ENCODE data around the gene C1orf52. TPM values are rescaled to one million over a fixed set of nuclear protein-coding genes. Genes with fewer than 3 reads are reported as not detected.
"Not testable (repeated sequence)": the region's sequence is repeated elsewhere in the genome, so short reads cannot be mapped to it uniquely, and the experiment has no call there.

C1orf52 gene
- total RNA-seq, 1 experiment from 2014 or later: 44.5 TPM

GRCh38 chr1:85262985-85263384, 3.5 kb upstream of the C1orf52 start (continued):
- no peak for TF ChIP-seq IRF2 (CRISPR knock-in tag; IDR thresholded peaks at IDR 0.05; ENCODE audit: borderline replicate concordance, low read depth)
- no peak for TF ChIP-seq OVOL2 (CRISPR knock-in tag; IDR thresholded peaks at IDR 0.05; ENCODE audit: borderline replicate concordance)
- TF ChIP-seq SMAD4 (CRISPR knock-in tag; IDR thresholded peaks at IDR 0.05): no peak
- no peak for TF ChIP-seq TP53 (CRISPR knock-in tag; IDR thresholded peaks at IDR 0.05)
- TF ChIP-seq ZNF219 (CRISPR knock-in tag; IDR thresholded peaks at IDR 0.05; ENCODE audit: borderline replicate concordance): no peak
- no peak for TF ChIP-seq ZBTB21 (CRISPR knock-in tag; IDR thresholded peaks at IDR 0.05; ENCODE audit: borderline replicate concordance)
- no peak for TF ChIP-seq CREM (CRISPR knock-in tag; IDR thresholded peaks at IDR 0.05)

GRCh38 chr1:85259912-85260274, 431 bp upstream of the C1orf52 start:
- Mint-ChIP-seq H3K27ac (no peak overlapping the region), H3K4me1 (peaks cover 23% of the 10 kb centered on the region), H3K27me3 (ENCODE audit: low read depth) (peaks cover 7% of the 10 kb centered on the region), H3K36me3 (peaks cover 71% of the 10 kb centered on the region), H3K9me3 (peaks cover 37% of the 10 kb centered on the region), H3K4me3 (peak overlapping the region; percentile 95)
- POLR2A ChIA-PET: interaction anchor here (0.8 to 2.3 kb wide), 3 partner anchors 16 to 60 kb away, joined by 3 to 15 read pairs (median 6); partner anchors contain the start of gene BCL10
- DNase-seq (ENCODE audit: low spot score) (no peak), ATAC-seq (peak; percentile 8)
- no peak for TF ChIP-seq GABPB1 (CRISPR knock-in tag; IDR thresholded peaks at IDR 0.05)
- TF ChIP-seq ZNF317 (CRISPR knock-in tag; IDR thresholded peaks at IDR 0.05; ENCODE audit: borderline replicate concordance, low read depth): no peak
- TF ChIP-seq, protein P1, sequence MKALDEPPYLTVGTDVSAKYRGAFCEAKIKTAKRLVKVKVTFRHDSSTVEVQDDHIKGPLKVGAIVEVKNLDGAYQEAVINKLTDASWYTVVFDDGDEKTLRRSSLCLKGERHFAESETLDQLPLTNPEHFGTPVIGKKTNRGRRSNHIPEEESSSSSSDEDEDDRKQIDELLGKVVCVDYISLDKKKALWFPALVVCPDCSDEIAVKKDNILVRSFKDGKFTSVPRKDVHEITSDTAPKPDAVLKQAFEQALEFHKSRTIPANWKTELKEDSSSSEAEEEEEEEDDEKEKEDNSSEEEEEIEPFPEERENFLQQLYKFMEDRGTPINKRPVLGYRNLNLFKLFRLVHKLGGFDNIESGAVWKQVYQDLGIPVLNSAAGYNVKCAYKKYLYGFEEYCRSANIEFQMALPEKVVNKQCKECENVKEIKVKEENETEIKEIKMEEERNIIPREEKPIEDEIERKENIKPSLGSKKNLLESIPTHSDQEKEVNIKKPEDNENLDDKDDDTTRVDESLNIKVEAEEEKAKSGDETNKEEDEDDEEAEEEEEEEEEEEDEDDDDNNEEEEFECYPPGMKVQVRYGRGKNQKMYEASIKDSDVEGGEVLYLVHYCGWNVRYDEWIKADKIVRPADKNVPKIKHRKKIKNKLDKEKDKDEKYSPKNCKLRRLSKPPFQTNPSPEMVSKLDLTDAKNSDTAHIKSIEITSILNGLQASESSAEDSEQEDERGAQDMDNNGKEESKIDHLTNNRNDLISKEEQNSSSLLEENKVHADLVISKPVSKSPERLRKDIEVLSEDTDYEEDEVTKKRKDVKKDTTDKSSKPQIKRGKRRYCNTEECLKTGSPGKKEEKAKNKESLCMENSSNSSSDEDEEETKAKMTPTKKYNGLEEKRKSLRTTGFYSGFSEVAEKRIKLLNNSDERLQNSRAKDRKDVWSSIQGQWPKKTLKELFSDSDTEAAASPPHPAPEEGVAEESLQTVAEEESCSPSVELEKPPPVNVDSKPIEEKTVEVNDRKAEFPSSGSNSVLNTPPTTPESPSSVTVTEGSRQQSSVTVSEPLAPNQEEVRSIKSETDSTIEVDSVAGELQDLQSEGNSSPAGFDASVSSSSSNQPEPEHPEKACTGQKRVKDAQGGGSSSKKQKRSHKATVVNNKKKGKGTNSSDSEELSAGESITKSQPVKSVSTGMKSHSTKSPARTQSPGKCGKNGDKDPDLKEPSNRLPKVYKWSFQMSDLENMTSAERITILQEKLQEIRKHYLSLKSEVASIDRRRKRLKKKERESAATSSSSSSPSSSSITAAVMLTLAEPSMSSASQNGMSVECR (CRISPR knock-in tag; IDR thresholded peaks at IDR 0.05; ENCODE audit: borderline replicate concordance): no peak
- TF ChIP-seq KAT7 (CRISPR knock-in tag; IDR thresholded peaks at IDR 0.05; ENCODE audit: borderline replicate concordance): no peak
- no peak for TF ChIP-seq NFATC4 (CRISPR knock-in tag; IDR thresholded peaks at IDR 0.05)
- no peak for TF ChIP-seq ZNF425 (CRISPR knock-in tag; conservative IDR thresholded peaks at IDR 0.05)
- TF ChIP-seq TEAD4 (CRISPR knock-in tag; IDR thresholded peaks at IDR 0.05): no peak
- no peak for TF ChIP-seq CREB1 (CRISPR knock-in tag; IDR thresholded peaks at IDR 0.05)
- no peak for TF ChIP-seq ZNF121 (CRISPR knock-in tag; IDR thresholded peaks at IDR 0.05)
- no peak for TF ChIP-seq ZNF423 (CRISPR knock-in tag; IDR thresholded peaks at IDR 0.05)
- CTCF ChIA-PET: interaction anchor here (0.6 to 3.2 kb wide), 79 partner anchors 9 to 606 kb away, joined by 3 to 83 read pairs (median 4); partner anchors contain the start of genes BCL10, MCOLN3, SYDE2 and ZNHIT6

DNA sequence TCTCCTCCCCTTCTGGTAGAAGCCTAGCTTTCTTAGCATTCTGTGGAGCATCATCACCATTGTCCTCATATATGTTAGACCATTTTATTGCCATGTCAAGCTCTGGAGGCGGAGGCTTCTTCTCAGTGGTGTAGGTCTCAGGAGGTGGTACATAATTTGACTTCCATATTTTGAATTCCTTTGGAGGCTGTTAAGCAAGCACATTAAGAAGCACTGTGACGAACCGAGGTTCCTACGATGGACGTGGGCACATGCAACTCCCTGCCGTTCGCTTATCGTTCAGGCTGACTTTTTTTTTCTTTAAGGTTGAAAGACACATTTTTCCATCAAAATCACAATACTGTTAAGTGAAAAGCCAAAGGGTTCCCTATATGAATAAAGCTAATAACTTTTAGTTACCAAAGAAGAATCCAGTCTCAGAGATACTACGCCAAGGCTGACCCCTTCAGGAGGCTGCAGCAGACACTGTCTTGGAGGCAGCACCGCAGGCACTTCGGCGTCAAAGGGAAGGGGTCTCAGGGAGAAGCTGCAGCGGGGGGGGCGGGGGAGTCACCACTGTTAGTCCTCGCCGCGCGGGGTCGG, 835 bp downstream of the C1orf52 start:
- CTCF ChIA-PET: interaction anchor here (0.6 to 3.2 kb wide), 59 partner anchors 8 to 607 kb away, joined by 3 to 83 read pairs (median 5); partner anchors contain the start of genes BCL10, CCN1, MCOLN3 and SYDE2
- TF ChIP-seq, protein P2, sequence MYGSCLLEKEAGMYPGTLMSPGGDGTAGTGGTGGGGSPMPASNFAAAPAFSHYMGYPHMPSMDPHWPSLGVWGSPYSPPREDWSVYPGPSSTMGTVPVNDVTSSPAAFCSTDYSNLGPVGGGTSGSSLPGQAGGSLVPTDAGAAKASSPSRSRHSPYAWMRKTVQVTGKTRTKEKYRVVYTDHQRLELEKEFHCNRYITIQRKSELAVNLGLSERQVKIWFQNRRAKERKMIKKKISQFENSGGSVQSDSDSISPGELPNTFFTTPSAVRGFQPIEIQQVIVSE (CRISPR knock-in tag; IDR thresholded peaks at IDR 0.05; ENCODE audit: borderline replicate concordance): no peak
- peak overlapping the region; percentile 64; the same call in 1 of the 2 replicates for H3K27ac Mint-ChIP-seq
- POLR2A ChIA-PET: interaction anchor here (0.7 to 2.3 kb wide), 5 partner anchors 17 to 323 kb away, joined by 3 to 15 read pairs (median 5); partner anchors contain the start of gene BCL10
- H3K9me3 Mint-ChIP-seq: peaks cover 32% of the 10 kb centered on the region
- DNase-seq (ENCODE audit: low spot score) (peak; percentile 48), ATAC-seq (peak; percentile 17; the same call in 1 of the 2 replicates)
- H3K4me1 Mint-ChIP-seq: peaks cover 23% of the 10 kb centered on the region
- H3K27me3 Mint-ChIP-seq (ENCODE audit: low read depth): peaks cover 7% of the 10 kb centered on the region
- peak overlapping the region; percentile 95 for H3K4me3 Mint-ChIP-seq
- peaks cover 67% of the 10 kb centered on the region for H3K36me3 Mint-ChIP-seq

DNA sequence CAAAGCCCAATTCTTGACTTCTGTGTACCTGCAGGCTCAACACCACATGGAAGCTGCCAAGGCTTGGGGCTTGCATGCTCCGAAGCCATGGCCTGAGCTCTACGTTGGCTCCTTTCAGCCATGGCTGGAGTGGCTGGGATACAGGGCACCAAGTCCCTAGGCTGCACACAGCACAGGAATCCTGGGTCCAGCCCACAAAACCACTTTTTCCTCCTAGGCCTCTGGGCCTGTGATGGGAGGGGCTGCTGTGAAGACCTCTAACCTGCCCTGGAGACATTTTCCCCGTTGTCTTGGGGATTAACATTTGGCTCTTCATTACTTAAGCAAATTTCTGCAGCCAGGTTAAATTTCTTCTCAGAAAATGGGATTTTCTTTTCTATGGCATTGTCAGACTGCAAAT, 10.4 kb downstream of the C1orf52 start:
- CTCF ChIA-PET: interaction anchor here (1.2 to 3.3 kb wide), 2 partner anchors 9 to 10 kb away, joined by 3 to 17 read pairs; partner anchors contain the start of gene C1orf52
- ATAC-seq, POLR2A ChIA-PET: not testable (repeated sequence)

More for the DNA sequence above, 10.4 kb downstream of the C1orf52 start:
- peaks cover 36% of the 10 kb centered on the region for H3K9me3 Mint-ChIP-seq
- not testable (repeated sequence) for H3K4me3 Mint-ChIP-seq; H3K27me3 Mint-ChIP-seq (ENCODE audit: low read depth); H3K27ac Mint-ChIP-seq; DNase-seq (ENCODE audit: low spot score); H3K4me1 Mint-ChIP-seq
- H3K36me3 Mint-ChIP-seq: peaks cover 48% of the 10 kb centered on the region
